CD14-positive monocyte (primary cell): ENCODE measurements around the gene TACC2. TPM values are rescaled to one million over a fixed set of nuclear protein-coding genes. Genes with fewer than 3 reads are reported as not detected.

Experiments used
- DNase-seq, 3 donors: peaks; one replicate each; pipeline ENCODE4 v3.0.0-alpha.2; 2011 to 2022
- H2AFZ ChIP-seq: 2 replicates; pipeline ENCODE4 v1.6.0; 2012; ENCODE audit warnings: mild to moderate bottlenecking, low read depth, low read length, inconsistent platforms; ENCODE audit not compliant: insufficient read depth, poor library complexity, severe bottlenecking
- H3K27ac ChIP-seq, 2 donors: 1 replicate in 1 of 2; 2 replicates in 1 of 2; pipeline ENCODE4 v1.5.1; 2012 to 2013; ENCODE audit warnings: low read length in 2 of 2, control low read depth in 1 of 2, inconsistent platforms in 1 of 2, low read depth in 1 of 2, mild to moderate bottlenecking in 1 of 2
- H3K27me3 ChIP-seq, 2 donors: one replicate each; pipeline versions ENCODE4 v1.6.0 to v1.6.1; 2011 to 2013; ENCODE audit warnings: low read length in 2 of 2; ENCODE audit not compliant: control insufficient read depth in 2 of 2, insufficient read depth in 2 of 2
- H3K36me3 ChIP-seq, 2 donors: replicated peaks in 1 of 2; 1 replicate in 1 of 2; 2 replicates in 1 of 2; pipeline versions ENCODE4 v1.5.1 to v1.6.1; 2012 to 2013; ENCODE audit warnings: low read length in 2 of 2, control low read depth in 1 of 2, inconsistent platforms in 1 of 2, mild to moderate bottlenecking in 1 of 2; ENCODE audit not compliant: insufficient read depth in 2 of 2, control insufficient read depth in 1 of 2
- H3K4me1 ChIP-seq, 2 donors: 1 replicate in 1 of 2; 2 replicates in 1 of 2; pipeline versions ENCODE4 v1.5.1 to v1.6.1; 2012 to 2013; ENCODE audit warnings: low read length in 2 of 2, control low read depth in 1 of 2, inconsistent platforms in 1 of 2, mild to moderate bottlenecking in 1 of 2, moderate library complexity in 1 of 2; ENCODE audit not compliant: insufficient read depth in 2 of 2, control insufficient read depth in 1 of 2
- H3K4me2 ChIP-seq: replicated peaks from 2 replicates; pipeline ENCODE3; 2012; ENCODE audit warnings: low read length, moderate library complexity, mild to moderate bottlenecking; ENCODE audit not compliant: poor library complexity, severe bottlenecking; ENCODE audit errors: extremely low read depth
- H3K4me3 ChIP-seq, 3 experiments: fragments of 200-600 bp in 1 of 3; sonication (generic) in 1 of 3; replicated peaks in 1 of 3; 1 replicate in 2 of 3; 2 replicates in 1 of 3; pipeline ENCODE4 v1.5.1; 2011 to 2013; ENCODE audit warnings: low read length in 3 of 3, mild to moderate bottlenecking in 3 of 3, control low read depth in 2 of 3, low read depth in 2 of 3, inconsistent platforms in 1 of 3, moderate library complexity in 1 of 3
- H3K79me2 ChIP-seq: 2 replicates; pipeline ENCODE4 v1.6.0; 2012; ENCODE audit warnings: mild to moderate bottlenecking, control low read depth, inconsistent platforms, low read length, moderate library complexity; ENCODE audit not compliant: insufficient read depth
- H3K9ac ChIP-seq: 2 replicates; pipeline ENCODE4 v1.6.0; 2017; ENCODE audit warnings: low read length, mild to moderate bottlenecking; ENCODE audit not compliant: insufficient read depth, poor library complexity, severe bottlenecking
- H3K9me3 ChIP-seq, 2 donors: replicated peaks in 1 of 2; 1 replicate in 1 of 2; 2 replicates in 1 of 2; pipeline versions ENCODE4 v1.5.1 to v1.6.1; 2012 to 2013; ENCODE audit warnings: low read length in 2 of 2, control low read depth in 1 of 2; ENCODE audit not compliant: control insufficient read depth in 1 of 2, insufficient read depth in 1 of 2
- H4K20me1 ChIP-seq: 2 replicates; pipeline ENCODE4 v1.6.0; 2012; ENCODE audit warnings: mild to moderate bottlenecking, low read length, control low read depth, moderate library complexity; ENCODE audit not compliant: insufficient read depth
- H3K27ac Mint-ChIP-seq, 7 donors: one replicate each; pipeline ENCODE4 v1.8.0; 2020; ENCODE audit warnings: mild to moderate bottlenecking in 7 of 7, mixed read lengths in 7 of 7, moderate library complexity in 6 of 7, inconsistent platforms in 2 of 7
- H3K27me3 Mint-ChIP-seq, 3 donors: one replicate each; pipeline ENCODE4 v1.8.0; 2021 to 2022; ENCODE audit warnings: low read depth in 3 of 3, mild to moderate bottlenecking in 3 of 3, mixed read lengths in 3 of 3, moderate library complexity in 3 of 3, inconsistent platforms in 1 of 3
- H3K36me3 Mint-ChIP-seq, 2 donors: one replicate each; pipeline ENCODE4 v1.8.0; 2020; ENCODE audit warnings: mixed read lengths in 2 of 2, inconsistent platforms in 1 of 2, mild to moderate bottlenecking in 1 of 2
- H3K4me1 Mint-ChIP-seq: one replicate; pipeline ENCODE4 v1.8.0; 2020; ENCODE audit warnings: mild to moderate bottlenecking, mixed read lengths
- H3K4me3 Mint-ChIP-seq, 2 donors: one replicate each; pipeline ENCODE4 v1.8.0; 2020; ENCODE audit warnings: mild to moderate bottlenecking in 2 of 2, mixed read lengths in 2 of 2, moderate library complexity in 1 of 2
- H3K9me3 Mint-ChIP-seq, 7 donors: one replicate each; pipeline ENCODE4 v1.8.0; 2020 to 2022; ENCODE audit warnings: mixed read lengths in 7 of 7, mild to moderate bottlenecking in 6 of 7, moderate library complexity in 6 of 7, inconsistent platforms in 2 of 7
- CTCF ChIP-seq: fragments of 200-600 bp; IDR thresholded peaks from one replicate; pipeline ENCODE4 v1.8.0; 2022; ENCODE audit warnings: antibody characterized with exemption, mild to moderate bottlenecking
- WGBS: methylation state at CpG from one replicate; pipeline ENCODE4 v1.1.5; 2013; ENCODE audit warnings: missing lambda C conversion rate; ENCODE audit not compliant: insufficient coverage; 5-methylcytosine and 5-hydroxymethylcytosine counted together
- intact Hi-C, 2 donors: fragments of 100-400 bp; cut with micrococcal nuclease; formaldehyde crosslinking; loops; one replicate each; pipeline versions ENCODE4 v1.15.0 to v1.15.1; 2023
- polyA plus RNA-seq, 3 donors: library from polyadenylated mRNA; depleted of rRNA in 1 of 3; unstranded in 2 of 3; stranded (reverse) in 1 of 3; fragments of 300-500 nt in 2 of 3; fragments of >200 nt in 1 of 3; fragmentation: Illumina TruSeq in 2 of 3; gene quantifications; 1 replicate in 2 of 3; 2 replicates in 1 of 3; pipeline ENCODE4 v1.2.3, GENCODE V29; 2012 to 2021

Gene TACC2
- polyA plus RNA-seq, 3 donors = 0.03 TPM; not detected in 2

GRCh38 chr10:121941532-121941931, 47.4 kb upstream of the TACC2 start:
- 43% methylated on average over 3 of the region's 3 CpGs for WGBS
- no peak overlapping the region for H3K4me3 Mint-ChIP-seq
- no peak overlapping the region for H3K4me2 ChIP-seq
- peaks cover 0 to 3% (median 0%) of the 10 kb centered on the region in 3 donors for H3K27me3 Mint-ChIP-seq
- no peak overlapping the region for H3K27ac ChIP-seq
- no peaks in the 10 kb centered on the region for H3K27me3 ChIP-seq
- peaks cover 2 to 13% (median 6%) of the 10 kb centered on the region in 7 donors for H3K9me3 Mint-ChIP-seq
- DNase-seq = no peak
- no peaks in the 10 kb centered on the region for H4K20me1 ChIP-seq
- H3K36me3 ChIP-seq = no peaks in the 10 kb centered on the region
- TF ChIP-seq CTCF = no peak
- H3K4me1 ChIP-seq = peaks cover 8 to 9% of the 10 kb centered on the region in 2 donors
- no peak overlapping the region for H3K9ac ChIP-seq
- no peaks in the 10 kb centered on the region for H3K9me3 ChIP-seq
- intact Hi-C loops = no loop called here
- H3K4me1 Mint-ChIP-seq = peaks cover 6% of the 10 kb centered on the region
- no peaks in the 10 kb centered on the region for H3K79me2 ChIP-seq
- no peaks in the 10 kb centered on the region for H3K36me3 Mint-ChIP-seq
- no peak overlapping the region for H2AFZ ChIP-seq
- no peak overlapping the region for H3K27ac Mint-ChIP-seq
- H3K4me3 ChIP-seq = no peak overlapping the region

GRCh38 chr10:121942749-121943416, 46.1 kb upstream of the TACC2 start:
- peak; percentile 25 to 61 (median 56) for DNase-seq
- TF ChIP-seq CTCF = no peak
- H3K27me3 ChIP-seq = no peaks in the 10 kb centered on the region
- H3K4me3 Mint-ChIP-seq = no peak overlapping the region
- no peak overlapping the region for H3K9ac ChIP-seq
- H3K36me3 Mint-ChIP-seq = no peaks in the 10 kb centered on the region
- H3K4me1 ChIP-seq = peaks cover 8 to 9% of the 10 kb centered on the region in 2 donors
- WGBS = no CpG with 5 or more reads among the region's 2 CpGs
- H3K9me3 Mint-ChIP-seq = peaks cover 2 to 13% (median 6%) of the 10 kb centered on the region in 7 donors
- H3K4me3 ChIP-seq = no peak overlapping the region
- no peak overlapping the region for H3K27ac ChIP-seq
- no peak overlapping the region for H3K4me2 ChIP-seq
- peaks cover 10% of the 10 kb centered on the region for H3K4me1 Mint-ChIP-seq
- no peak overlapping the region for H2AFZ ChIP-seq
- no peaks in the 10 kb centered on the region for H3K79me2 ChIP-seq
- no peaks in the 10 kb centered on the region for H4K20me1 ChIP-seq
- peaks cover 0 to 3% (median 0%) of the 10 kb centered on the region in 3 donors for H3K27me3 Mint-ChIP-seq
- peak overlapping the region in 3 of 7 donors; percentile 19 to 55 (median 37) for H3K27ac Mint-ChIP-seq
- intact Hi-C loops = no loop called here
- no peaks in the 10 kb centered on the region for H3K36me3 ChIP-seq
- no peaks in the 10 kb centered on the region for H3K9me3 ChIP-seq
